GM19328 (cell line): Measurements from ENCODE around the gene LETM1.

Experiments
- ATAC-seq: cut with Tn5 transposase; IDR thresholded peaks from one replicate; pipeline ENCODE4 v1.9.1; 2021; ENCODE audit warnings: mild to moderate bottlenecking, moderate library complexity; ENCODE audit not compliant: unreplicated experiment

The LETM1 gene

DNA sequence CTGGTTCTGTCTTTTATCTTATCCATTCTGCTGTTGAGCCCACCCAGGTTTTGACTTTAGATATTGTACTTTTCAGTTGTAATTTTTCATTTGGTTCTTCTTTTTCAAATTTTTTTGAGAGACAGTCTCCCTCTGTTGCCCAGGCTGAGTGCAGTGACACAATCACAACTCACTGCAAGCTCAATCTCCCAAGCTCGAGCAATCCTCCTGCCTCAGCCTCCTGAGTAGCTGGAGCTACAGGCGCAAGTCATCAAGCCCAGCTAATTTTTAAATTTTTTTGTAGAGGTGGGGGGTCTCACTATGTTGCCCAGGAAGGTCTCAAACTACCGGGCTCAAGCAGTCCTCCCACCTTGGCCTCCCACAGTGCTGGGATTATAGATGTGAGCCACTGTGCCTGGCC is 25.7 kb downstream of the LETM1 start:
- ATAC-seq: no peak

DNA sequence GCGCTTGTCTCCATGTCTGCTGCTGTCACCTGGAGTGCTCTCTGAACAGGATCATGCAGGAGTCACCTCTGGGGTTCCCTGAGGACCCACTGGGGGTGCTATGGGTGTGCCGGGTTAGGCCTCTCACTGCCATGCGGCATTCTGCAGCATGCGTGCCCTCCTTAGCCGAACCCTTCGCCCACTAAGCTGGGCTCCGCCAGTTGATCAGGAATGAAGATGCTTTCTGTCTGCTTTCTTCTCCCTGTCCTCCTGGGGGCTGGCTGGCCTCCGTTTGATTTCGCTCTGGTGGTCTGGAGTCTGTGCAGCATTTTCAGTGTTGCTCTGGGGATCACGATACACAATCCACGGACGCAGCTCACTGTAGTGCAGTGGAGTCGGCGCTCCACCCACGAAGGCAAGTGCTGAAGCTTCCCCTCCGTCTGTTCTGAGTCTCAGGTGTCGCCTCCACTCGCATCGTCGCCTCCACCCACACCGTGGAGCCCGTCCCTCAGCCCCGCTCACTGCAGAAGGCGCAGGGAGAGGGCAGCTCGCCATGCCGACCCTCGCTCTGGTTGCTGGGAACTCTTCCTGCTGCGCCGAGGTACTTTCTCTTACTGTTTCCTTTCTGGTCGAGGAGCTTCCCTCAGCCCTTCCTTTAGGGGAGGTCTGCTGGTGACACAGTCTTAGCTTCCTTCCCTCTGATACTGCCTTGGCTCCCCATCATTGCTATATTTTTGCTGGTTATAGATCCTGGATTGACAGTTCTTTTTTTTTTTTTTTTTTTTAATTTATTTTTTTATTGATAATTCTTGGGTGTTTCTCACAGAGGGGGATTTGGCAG is 29.2 kb downstream of the LETM1 start:
- no peak for ATAC-seq

DNA sequence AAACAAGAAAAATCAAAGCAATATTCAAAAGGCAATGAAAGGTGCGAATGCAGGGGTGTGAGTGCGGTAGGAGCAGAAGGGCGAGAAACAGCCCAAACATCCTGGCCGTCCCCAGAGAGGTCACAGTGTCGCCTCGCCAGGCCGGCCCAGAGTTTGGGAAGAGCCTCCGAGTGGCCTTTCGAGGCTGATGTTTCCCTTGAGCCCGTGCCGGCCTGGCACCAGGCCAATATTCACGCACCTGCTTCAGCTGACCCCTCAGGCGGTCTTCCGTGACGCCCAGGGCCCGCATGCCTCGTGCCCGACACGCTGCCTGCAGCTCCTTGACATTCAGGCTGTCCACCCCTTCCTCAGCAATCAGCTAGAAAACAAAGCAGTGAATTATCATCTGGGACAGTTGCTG is 30.6 kb downstream of the LETM1 start:
- no peak for ATAC-seq

DNA sequence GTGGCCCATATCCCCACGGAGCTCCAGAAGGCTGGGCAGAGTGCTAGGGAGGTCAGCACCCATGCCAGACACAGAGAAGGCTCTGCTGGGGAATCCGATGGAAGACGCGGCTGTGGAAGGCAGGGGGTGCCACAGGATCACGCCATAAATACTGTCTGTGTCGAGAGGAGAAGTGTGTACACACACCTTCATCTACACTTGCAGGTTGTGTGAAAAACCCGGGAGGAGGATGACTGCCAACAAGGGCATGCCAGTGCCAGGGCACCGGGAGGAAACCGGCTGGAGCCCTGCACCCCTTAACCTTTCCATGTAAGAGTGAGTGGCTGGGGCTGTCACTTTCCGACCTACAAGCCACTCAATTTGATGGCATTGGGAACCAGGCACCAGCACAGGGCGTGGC is 31.2 kb downstream of the LETM1 start:
- ATAC-seq: no peak

DNA sequence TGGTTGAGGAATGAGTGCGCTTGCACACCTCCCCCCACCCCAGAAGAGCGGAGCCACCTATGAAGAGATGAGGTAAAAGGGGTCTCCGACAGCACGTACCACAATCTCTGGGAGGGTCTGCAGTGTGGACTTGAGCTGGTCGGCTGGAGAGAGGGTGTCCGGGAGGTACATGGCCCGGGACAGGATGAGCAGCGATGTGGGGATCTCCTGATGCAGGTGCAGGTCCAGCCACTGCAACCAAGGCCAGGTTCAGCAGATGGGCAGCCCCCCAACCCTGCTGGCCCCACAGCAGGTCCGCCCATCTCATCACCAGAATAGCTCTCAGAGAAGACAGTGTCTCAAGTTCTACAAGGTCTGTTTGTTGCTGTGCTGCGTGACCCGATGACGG is 32.4 kb downstream of the LETM1 start:
- ATAC-seq: no peak

DNA sequence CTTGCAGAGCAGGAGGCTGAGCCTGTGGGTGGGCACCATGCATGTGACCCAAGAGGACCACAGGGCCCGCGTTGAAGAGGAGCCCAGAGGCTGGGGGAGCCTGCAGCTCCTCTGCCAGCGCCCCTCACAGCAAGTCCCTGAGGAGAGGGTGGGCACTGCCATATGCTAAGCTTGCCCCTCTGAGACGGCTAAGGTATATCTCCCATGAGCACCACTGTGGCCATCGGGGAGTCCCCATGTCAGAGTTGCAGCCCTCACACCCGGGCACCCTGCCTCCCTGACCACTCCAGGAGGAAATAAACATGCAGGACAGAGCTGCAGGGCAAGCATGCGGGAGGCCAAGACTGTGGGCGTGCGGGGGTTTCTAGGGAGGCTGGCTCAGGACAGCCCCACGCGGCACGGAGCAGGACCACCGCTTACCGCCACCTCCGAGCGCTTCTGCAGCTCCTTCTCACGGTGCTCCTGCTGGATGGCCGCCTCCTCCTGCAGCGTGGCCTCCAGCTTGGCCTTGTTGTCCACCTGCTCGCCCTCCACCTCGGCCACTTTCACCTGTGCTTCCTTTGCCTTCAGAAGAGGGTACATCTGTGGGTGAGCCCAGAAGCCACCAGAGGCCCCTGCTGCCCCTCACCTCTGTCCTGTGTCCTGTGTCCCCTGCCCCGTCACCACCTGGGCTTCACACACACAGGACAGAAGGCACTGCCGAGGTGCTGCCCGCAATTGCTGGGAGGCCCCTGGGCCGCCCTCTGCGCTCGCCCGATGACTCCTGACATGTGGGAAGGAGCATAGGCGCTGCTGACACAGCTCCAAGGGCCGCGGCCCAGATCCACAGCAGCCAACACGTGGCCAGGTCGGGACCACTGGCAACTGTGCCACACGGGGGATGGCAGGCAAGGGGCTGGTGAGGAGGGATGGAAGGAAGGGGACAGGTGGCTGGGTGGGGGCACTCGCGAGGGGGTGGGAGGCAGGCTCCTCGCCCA is 33.1 kb downstream of the LETM1 start:
- ATAC-seq: no peak

DNA sequence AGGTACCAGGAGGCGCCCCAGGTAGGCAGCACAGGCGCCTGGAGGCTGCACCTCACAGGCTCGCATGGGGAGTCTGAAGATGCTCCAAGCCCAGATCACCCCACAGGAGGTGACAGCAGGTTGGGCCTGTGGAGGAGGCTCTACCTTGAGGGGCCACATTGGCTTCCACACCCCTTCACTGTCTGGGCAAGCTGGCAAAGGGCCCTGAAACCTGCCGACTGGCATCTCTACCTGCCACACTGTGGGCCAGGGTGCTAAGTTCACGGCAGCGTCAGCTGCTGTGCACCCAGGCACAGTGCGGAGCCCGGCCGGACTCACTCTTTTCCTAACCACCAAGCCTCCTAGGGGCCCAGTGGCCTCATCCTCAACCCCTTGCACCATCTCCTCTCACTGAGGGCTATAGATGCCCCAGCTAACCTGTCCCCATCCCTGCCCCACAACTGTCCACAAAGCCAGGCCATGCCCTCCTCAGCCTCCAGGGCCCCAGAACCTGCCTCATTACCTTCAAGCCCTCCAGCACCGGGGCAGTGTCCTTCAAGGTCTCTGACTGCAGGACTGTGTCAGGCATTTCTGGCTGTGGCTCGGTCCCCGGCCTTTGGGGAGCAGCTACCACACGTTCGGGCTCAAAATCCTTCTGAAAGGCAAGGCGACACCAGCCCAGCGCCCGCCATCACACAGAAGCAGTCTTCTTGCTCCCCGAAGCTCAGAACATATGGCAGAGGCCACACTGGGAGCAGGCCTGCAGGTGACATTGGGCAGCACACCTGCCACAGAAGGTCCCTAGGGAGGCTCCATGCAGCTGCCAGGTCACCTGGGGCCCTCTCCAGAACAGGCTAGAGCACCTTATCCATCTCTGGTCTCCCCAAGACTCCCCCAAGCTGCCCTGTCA is 34.0 kb downstream of the LETM1 start:
- ATAC-seq: no peak

DNA sequence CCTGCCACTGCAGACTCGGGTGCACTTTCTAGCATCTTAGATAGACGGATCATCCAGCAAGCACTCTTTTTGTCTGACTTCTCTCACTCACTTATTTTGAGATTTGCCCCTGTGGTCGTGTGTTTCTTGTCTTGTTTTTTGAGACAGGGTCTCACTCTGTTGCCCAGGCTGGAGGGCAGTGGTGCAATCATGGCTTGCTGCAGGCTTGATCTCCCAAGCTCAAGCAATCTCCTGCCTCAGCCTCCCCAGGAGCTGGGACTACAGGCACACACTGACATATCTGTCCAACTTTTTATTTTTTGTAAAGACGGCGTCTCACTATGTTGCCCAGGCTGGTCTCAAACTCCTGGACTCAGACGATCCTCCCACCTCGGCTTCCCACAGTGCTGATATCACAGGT is 36.1 kb downstream of the LETM1 start:
- ATAC-seq: no peak

DNA sequence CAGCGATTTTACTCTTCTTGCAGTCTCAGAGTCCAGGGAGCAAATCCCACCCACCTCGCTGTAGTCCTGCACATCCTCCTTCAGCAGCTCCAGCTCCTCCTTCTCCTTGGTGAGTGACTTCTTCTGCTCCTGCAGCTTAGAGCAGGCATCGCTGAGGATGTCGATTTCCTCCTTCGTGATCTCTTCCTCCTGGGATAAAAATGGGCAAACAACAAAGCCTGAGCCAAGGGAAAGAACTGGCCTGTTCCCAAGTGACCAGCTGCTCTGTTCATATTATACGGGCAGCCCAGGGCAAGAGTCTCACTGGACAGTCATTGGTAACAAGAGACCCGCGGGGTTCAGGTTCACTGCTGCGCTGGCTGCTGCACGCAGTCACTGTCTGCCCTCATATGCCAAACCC is 36.7 kb downstream of the LETM1 start:
- ATAC-seq: no peak

DNA sequence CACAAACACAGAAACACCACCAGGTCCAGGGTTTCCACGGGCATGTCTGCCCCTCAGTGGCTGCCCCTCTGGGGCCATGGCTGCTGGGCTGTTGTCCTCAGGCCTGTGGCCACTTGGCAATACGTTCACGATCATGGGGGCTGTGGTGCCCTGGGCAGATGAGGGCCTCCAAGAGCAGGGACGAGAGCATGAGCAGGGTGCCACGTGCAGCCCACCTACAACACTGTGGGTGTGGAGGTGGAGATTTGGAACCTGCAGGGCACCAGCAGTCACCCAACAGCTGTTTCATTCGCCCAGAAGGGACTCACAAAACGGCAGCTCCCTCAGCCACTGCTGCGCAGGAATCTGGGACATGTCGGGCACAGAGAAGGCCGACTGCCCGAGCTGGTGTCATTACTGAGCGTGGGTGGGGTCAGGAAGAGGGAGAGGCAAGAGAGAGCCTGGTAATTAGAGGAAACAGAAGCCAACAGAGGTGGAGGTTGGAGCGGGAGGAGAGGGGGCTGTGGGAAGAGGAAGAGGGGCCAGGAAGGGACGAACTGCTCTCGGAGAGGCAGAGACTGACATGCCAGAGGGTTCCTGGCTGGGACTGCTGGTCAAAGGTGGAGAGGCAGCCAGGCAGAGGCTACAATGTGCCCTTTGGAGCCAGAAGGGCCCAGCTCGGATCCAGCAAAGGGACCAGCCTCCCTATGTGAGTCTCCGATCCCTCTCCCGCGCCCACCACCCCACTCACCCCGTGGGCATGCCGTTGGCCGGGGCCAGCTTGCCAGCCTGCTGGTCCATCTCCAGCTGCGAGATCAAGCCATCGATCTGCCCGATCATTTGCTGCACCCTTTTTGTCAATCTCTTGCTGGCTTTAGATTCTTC is 39.7 kb downstream of the LETM1 start:
- ATAC-seq: no peak

DNA sequence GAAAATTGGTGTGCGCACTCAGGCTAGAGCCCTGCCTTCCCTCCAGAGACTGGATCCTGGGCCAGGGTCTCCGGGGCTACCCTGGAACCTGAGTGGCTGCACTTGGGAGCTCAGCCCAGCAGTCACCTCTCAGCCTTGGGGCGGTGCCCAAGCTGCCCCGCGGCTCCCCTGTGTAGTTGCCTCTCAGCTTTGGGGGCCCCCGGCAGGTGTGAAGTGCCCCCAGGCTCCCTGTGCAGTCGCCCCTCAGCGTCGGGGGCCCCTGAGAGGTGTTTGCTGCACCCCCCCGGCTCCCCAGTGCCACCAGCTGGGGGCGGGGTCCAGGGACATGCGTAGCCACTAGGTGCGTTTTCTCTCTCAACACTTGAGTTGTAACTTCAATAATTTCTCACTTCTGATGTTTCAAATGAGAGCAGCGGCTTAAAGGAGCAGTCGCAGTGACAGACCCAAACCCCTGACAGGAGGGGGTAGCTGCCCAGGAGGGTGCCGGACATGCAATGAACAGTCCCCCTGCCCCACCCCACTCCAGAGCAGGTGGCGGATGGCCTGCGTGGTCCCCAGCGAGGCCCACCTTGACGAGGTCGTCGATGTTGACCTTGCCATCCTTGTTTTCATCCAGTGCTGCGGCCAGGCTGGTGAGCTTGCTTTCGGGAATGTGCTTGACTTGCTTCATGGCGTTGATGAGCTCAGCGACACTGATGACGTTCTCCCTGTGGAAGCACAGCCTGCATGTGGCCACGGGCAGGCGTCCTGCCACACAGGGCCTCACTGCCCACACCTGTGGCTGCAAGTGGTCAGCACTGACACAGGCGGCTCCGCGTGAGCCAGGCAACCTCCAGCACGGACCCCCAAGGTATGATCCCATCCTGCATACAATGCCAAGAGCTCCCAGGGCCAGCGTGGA is 40.6 kb downstream of the LETM1 start:
- no peak for ATAC-seq

DNA sequence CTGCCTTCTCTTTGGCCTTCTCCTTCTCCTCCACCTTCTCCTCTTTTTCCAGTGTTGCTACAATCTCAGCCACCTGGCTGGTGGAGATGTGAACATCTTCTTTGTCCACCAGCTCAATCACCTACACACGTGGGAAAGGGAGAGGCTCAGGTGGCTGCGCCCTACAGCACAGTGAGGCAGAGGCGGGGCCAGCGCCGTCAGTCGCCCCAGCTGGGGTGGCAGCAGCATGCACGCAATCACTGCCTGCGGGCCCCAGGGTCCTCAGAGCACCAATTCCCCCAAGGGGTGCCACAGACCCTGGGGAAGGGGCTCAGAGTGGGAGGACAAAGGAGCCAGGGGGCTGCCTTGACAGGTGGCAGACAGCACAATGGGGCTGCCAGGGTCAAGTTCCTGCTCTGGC is 41.5 kb downstream of the LETM1 start:
- ATAC-seq: no peak

DNA sequence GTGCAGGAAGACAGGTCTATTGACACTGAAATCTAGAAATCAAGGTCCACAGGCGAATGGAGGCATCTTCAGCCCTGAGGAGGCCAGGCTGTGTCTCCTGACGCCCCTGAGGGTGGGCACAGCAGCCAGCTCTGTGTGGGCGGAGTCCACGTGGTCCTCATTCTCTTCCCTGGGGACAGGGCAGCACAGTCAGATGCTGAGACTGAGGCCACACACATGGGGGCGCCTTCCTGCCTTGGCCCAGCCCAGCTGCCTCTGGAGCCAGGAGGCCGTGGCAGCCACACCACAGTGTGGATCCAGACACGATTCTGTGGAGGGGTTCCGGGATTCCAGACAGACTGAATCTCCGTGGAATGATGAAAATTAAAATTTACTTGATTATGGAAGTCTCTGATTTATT is 42.0 kb downstream of the LETM1 start:
- no peak for ATAC-seq

DNA sequence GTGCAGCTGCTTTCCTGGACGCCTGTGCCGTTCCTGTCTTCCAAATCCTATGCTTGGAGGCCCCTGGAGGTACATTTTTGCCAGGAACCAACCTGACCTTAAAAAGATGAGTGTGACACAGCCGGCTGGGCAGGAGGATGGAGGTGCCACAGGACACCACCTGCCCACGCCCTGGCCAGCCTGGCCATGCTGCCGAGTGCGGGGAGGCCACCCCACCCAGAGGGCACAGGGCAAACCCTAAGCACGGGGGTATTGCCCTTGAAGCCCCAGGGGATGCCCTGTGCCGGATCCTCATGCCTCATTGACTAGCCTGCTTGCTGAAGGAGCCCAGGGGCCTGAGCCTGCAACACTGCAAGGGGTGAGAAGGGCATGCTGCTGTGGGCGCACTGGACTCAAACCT is 42.7 kb downstream of the LETM1 start:
- ATAC-seq: no peak

DNA sequence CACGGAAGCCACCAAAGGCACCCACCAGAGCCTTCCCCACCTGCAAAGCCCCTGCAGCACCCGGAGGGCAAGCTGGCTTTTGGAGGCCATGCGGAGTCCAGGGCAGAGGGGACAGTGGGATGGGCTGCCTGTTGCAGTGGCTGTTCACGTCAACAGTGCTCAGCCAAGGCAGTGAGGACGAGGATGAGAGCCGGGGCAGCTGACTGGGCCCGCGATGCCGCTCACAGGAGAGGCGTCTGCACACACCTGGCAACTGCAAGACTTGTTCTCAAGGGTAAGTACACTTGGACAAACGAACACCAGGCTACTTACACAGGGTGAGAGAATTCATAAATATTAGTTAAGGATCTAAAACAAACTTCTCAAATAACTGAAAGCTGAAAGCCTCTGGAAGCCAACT is 43.2 kb downstream of the LETM1 start:
- no peak for ATAC-seq

DNA sequence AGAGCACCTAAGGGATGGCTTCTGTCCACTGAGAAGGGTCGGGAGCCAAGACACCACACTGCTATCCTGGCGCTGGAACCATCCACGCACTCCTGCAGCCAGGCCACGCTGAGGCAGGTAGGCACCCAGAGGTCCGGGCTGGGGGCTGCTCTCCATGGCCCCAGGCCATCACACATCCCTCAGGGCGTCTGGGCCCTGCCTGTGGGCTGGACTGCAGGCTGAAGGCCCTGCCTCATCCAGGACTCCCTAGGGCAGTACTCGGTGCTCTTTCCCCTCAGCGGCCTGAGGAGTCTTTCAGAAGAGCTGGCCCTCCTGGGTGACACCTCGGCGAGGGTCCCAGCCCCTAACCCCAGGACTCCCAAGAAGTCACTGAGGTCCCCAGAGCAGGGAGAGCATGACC is 45.2 kb downstream of the LETM1 start:
- ATAC-seq: no peak

DNA sequence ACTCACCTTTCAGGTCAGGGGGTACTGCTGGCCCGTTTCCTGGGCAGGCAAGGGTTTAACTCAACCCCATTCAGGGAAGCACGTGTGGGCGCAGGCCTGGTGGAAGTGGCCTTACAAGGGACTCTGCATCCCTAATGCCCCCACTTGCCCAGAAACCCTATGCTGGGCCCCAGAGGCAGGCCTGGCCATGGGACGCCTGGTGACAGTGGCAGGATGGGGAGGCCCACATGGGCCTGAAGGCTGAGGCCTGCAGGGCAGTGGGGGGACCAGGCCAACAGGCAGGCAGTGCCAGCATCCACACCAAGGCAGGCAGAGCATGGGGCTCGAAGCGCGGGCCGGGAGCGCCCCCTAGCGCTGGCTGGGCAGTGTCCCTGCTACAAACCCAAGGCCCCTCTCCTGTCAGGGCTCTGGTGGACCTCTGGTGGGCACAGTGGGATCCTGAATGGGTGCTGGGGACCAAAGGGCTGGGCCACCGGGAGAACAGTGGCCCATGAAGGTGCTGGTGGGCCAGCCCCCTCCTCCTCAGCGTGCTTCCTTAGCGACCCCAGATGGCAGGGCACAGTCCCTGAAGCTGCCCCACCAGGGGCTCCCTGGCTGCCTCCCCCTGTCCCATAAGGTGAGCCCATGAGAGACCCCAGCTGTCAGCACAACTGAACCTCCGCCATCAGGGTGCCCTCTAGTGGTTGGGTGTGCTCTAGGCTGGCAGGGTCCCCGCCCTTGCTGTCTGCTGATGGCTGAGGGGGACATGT is 46.0 kb downstream of the LETM1 start:
- no peak for ATAC-seq
